NCI-H2196 treated with DMSO at 0.1 percent for 48 hours (cell line): Measurements from ENCODE around the gene SLC25A10.

Source experiments
- DNase-seq: peaks from one replicate; lab custom pipeline; 2025; ENCODE audit not compliant: unreplicated experiment; lab: John Stamatoyannopoulos, UW

SLC25A10 gene

GRCh38 chr17:81686614-81687013 is 25.5 kb upstream of the SLC25A10 start:
- DNase-seq = no peak

DNA sequence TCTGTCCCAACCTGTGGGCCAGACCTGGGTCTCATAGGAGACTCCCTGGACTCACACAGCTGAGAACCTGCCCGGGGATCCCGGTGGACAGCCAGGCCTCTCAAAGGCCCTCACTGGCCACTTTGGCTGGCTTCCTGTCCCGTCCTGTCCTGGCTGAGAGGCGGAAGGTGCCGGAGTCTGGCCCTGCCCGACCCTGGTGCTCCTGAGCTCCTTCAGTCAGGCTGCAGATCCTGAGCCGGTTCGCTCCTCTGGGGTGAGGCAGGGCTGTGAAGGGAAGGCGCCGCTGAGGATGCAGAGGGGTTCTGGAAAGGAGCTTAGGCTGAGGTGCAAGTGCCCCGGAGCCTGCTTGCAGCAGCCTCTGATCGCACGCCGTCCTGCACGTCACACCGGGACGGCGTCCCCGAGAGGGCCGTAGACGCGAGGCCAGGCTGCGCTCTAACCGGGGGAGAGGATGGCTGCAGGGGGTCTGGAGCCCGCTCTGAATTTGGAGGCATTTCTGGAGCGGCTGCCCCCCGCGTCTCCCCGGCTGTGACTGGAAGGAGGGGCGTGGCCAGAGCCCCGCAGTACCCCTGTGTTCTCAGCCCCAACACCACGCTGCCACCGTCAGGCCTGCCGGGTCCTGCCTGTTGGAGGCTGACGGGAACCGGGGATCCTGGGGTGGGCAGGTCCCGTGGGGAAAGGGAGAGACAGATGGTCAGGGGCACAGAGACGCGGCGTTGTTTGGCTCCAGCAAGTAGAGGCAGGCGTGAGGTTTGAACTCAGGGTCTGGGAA is 24.1 kb upstream of the SLC25A10 start:
- DNase-seq = no peak

GRCh38 chr17:81688616-81689015 is 23.5 kb upstream of the SLC25A10 start:
- DNase-seq = no peak

DNA sequence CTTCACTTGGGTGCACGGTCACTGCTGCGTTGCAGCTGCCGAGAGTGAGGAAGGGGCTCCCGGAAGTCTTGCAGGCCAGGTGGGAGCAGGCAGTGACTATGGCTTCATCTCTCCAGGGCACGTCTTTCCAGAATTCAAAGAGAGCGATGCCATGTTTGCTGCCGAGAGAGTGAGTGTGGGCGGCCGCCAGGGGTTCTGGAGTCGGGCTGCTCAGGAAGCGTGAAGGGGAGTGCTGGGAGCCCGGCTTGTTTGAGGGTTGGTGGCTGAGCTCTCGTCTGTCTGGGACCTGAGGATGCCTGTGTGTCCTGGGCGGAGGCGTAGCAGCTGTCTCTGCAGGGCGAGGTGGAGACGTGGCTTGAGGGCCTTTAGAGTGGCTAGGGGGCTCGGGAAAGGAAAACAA is 22.0 kb upstream of the SLC25A10 start:
- no peak for DNase-seq

DNA sequence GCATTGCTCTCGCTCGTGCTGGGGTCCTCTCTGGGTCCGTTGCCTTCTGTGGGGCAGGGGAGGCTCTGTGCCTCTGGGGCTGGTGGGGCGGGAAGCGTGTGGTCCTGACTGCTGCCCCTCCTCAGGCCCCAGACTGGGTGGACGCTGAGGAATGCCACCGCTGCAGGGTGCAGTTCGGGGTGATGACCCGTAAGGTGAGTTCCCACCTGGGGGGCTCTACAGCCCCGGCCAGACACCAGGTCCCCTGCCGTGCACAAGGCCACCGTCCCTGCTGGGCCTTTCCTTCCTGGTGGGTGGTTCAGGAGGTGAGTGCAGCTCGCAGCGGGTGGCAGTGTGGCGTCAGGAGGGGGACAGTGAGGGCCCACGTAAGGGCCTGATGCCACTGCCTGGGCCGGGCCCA is 21.5 kb upstream of the SLC25A10 start:
- no peak for DNase-seq

DNA sequence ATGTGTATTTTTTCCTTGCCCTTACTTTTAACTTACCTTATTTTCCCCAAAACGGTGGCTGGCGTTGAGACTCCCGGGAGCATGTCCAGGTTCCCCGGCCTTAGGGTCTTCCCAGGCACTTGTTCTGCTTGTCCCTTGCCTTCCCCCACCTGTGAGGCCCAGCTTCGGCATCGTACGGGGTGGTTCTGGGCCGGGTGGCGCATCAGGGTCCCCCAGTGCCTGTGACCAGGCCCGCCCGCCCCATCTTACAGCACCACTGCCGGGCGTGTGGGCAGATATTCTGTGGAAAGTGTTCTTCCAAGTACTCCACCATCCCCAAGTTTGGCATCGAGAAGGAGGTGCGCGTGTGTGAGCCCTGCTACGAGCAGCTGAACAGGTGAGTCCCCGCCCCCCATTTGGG is 20.9 kb upstream of the SLC25A10 start:
- DNase-seq = no peak

DNA sequence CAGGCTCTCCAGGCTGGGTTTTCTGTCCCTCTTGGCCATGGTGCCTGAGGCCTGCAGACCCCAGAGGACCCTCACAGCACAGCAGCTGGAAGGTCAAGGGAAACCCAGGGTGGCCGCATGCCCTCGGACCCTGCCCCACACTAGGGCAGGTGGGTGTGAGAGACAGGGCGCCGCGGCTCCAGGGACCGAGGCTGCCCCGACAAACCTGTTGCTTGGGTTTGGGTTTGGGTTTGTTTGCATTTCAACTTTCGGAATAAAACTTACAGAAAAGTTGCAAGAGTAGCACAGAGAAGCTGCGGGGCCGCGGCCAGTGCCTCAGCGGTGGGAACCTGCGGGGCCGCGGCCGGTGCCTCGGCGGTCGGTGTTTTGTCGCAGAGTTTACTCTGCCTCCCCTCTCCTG is 20.5 kb upstream of the SLC25A10 start:
- no peak for DNase-seq

GRCh38 chr17:81693509-81694210 is 18.4 kb upstream of the SLC25A10 start:
- DNase-seq = no peak

GRCh38 chr17:81694810-81695209 is 17.3 kb upstream of the SLC25A10 start:
- DNase-seq = no peak

GRCh38 chr17:81695211-81695610 is 16.9 kb upstream of the SLC25A10 start:
- DNase-seq = no peak

DNA sequence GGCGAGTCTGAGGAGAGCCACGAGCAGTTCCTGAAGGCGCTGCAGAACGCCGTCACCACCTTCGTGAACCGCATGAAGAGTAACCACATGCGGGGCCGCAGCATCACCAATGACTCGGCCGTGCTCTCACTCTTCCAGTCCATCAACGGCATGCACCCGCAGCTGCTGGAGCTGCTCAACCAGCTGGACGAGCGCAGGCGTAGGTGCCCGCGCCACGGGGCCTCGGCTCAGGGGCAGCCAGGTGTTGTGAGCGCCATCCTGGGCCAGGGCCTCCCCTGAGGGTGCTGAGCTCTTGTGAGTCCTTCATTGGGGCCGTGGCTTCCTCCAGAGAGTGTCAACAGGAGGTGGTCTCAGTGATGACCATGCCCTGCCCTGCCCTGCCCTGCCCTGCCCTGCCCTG is 16.3 kb upstream of the SLC25A10 start:
- DNase-seq = no peak

DNA sequence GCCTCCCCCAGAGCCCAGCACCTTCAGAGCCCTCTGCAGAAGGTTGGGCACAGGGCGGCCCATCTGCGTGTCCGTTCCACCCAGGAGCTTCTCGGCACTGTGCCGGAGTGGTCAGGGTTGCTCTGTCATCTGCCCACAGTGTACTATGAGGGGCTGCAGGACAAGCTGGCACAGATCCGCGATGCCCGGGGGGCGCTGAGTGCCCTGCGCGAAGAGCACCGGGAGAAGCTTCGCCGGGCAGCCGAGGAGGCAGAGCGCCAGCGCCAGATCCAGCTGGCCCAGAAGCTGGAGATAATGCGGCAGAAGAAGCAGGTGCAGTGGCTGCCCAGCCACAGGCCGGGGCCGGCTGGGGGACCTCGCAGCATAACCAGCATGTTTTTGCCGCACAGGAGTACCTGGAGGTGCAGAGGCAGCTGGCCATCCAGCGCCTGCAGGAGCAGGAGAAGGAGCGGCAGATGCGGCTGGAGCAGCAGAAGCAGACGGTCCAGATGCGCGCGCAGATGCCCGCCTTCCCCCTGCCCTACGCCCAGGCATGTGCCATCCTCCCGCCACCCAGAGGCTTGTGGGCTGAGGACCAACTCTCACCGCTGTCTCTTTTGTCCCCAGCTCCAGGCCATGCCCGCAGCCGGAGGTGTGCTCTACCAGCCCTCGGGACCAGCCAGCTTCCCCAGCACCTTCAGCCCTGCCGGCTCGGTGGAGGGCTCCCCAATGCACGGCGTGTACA is 15.7 kb upstream of the SLC25A10 start:
- no peak for DNase-seq

DNA sequence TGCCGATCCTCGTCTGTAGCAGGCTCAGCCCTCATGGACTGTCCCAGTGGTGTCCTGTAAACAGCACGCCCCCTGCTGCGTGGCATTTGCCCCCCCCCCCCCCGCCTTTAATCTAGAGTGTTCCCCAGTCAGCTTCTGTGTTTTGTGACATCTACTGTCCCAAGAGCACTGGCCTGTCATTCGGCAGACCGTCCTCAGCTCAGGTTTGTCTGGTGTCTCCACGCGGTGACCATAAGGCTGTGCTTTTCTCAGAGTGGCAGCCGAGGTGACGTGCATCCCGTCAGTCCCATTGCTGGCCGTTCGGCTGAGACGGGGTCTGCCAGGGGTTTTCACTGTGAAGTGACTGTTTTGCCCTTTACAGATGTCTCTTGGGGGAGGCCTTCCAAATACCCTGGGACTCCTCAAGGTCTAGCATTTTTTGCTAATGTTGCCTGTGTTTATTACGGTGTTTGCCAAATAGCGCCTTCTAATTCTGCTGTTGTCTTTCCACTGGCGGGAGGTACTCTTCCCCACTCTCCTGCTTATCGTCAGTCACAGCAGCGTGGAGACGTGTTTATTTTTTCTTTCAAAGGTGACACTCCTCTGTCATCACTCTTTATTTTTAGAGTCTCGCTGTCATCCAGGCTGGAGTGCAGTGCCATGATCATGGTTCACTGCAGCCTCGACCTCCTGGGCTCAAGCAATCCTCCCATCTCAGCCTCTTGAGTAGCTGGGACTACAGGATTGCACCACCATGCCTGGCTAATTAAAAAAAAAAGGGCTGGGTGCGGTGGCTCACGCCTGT is 14.6 kb upstream of the SLC25A10 start:
- no peak for DNase-seq

DNA sequence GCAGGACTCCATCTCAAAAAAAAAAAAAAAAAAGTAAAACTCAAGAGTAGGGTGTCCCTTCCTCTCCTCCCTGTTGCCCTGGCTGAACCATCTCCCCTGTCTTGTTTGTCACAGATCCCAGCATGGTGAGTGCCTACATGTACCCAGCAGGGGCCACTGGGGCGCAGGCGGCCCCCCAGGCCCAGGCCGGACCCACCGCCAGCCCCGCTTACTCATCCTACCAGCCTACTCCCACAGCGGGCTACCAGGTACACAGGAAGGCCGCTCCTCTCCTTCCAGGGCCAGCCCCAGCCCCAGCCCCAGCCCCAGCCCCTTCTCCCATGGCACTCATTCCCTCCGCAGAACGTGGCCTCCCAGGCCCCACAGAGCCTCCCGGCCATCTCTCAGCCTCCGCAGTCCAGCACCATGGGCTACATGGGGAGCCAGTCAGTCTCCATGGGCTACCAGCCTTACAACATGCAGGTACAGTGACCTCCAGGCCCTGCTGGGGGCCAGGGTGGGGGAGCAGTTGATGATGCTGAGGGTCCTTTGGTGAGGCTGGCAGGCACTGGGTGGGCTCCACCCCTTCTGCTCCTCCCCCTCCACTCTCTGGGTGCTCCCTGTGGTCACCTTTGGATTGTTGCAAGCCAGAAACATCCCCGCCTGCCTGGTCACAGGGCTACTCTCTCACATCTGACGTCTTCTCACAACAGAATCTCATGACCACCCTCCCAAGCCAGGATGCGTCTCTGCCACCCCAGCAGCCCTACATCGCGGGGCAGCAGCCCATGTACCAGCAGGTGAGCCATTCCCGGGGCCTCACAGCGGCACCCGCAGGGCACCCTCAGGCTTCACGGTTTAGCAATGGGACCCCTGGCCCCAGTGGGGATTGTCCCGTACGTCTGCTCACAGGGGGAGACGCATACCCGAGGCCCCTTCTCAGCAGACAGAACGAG is 11.5 kb upstream of the SLC25A10 start:
- DNase-seq = no peak

- DNase-seq = no peak
These were observed 10.6 kb upstream of the SLC25A10 start for GRCh38 chr17:81701288-81702071.

DNA sequence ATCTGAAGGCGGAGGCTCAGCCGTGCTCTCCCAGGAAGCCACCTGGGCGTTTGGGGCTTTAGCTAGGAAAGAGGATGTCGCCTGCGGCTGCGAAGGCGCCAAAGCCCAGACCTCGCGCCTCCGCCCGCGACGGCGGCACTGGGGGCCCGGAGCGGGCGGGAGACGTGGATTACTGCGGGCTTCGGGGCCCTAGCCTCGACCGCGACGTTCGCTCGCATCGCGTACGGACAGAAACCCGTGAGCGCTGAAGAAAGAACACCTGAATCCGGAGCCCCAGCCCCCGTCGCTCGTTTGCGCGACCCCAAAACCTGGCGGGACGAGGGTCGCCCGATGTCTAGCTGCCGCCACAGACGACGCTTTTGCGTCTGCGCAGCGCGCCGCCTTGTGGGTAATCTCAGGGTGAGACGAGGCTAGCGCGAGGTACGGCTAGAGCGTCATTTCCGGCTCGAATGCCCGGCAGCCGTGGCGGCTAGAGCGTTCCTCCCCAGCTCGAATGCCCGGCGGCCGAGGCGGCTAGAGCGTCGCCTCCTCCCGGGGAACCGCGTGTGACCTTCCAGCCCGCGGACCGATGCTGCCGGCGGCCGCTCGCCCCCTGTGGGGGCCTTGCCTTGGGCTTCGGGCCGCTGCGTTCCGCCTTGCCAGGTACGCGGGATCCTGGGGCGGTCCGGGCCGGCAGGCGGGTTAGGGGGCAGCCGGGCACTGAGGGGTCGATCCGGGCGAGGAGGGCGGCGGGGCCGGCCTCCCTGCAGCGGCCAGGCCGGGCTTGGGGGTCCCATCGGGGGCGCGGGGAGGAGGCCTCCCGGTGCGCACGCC is 8.9 kb upstream of the SLC25A10 start, which contains the start of gene MRPL12:
TSS of gene MRPL12 (plus strand) at position 434 of the 813 bp plus-strand sequence. CDS start at position 569, 135 bp downstream.
- peak; percentile 90 for DNase-seq

GRCh38 chr17:81703747-81704654 is 8.1 kb upstream of the SLC25A10 start:
- DNase-seq = no peak
